Measurements from ENCODE around the gene NOS1AP.
"Not testable (repeated sequence)": the region's sequence is repeated elsewhere in the genome, so short reads cannot be mapped to it uniquely, and the experiment has no call there.

Gene NOS1AP

GRCh38 chr1:162056043-162056442 is 13.4 kb upstream of the NOS1AP start:
- in situ Hi-C loops (cut with MboI; ENCODE audit: low sequenced_read_pairs) = no loop called here

GRCh38 chr1:162056579-162056978 is 12.9 kb upstream of the NOS1AP start:
- in situ Hi-C loops (cut with MboI; ENCODE audit: low sequenced_read_pairs) = no loop called here

- in situ Hi-C loops (cut with MboI; ENCODE audit: low sequenced_read_pairs) = no loop called here
Observed at GRCh38 chr1:162059721-162060120, 9.8 kb upstream of the NOS1AP start.

- in situ Hi-C loops (cut with MboI; ENCODE audit: low sequenced_read_pairs) = no loop called here
Observed at GRCh38 chr1:162060314-162060713, 9.2 kb upstream of the NOS1AP start.

- in situ Hi-C loops (cut with MboI; ENCODE audit: low sequenced_read_pairs) = no loop called here
Observed at GRCh38 chr1:162062542-162063015, 6.9 kb upstream of the NOS1AP start.

- in situ Hi-C loops (cut with MboI; ENCODE audit: low sequenced_read_pairs) = no loop called here
Observed at GRCh38 chr1:162065016-162065415, 4.5 kb upstream of the NOS1AP start.

- in situ Hi-C loops (cut with MboI; ENCODE audit: low sequenced_read_pairs) = not testable (repeated sequence)
Observed at GRCh38 chr1:162066836-162067235, 2.7 kb upstream of the NOS1AP start.

- in situ Hi-C loops (cut with MboI; ENCODE audit: low sequenced_read_pairs) = no loop called here
Observed at GRCh38 chr1:162067466-162067865, 2.0 kb upstream of the NOS1AP start.

GRCh38 chr1:162068301-162068700 is 1.2 kb upstream of the NOS1AP start:
- in situ Hi-C loops (cut with MboI; ENCODE audit: low sequenced_read_pairs) = no loop called here

GRCh38 chr1:162070094-162070748 is 730 bp downstream of the NOS1AP start:
- in situ Hi-C loops (cut with MboI; ENCODE audit: low sequenced_read_pairs) = no loop called here

GRCh38 chr1:162070825-162071224 is 1.3 kb downstream of the NOS1AP start:
- in situ Hi-C loops (cut with MboI; ENCODE audit: low sequenced_read_pairs) = no loop called here

GRCh38 chr1:162072740-162073139 is 3.2 kb downstream of the NOS1AP start:
- in situ Hi-C loops (cut with MboI; ENCODE audit: low sequenced_read_pairs) = no loop called here

- in situ Hi-C loops (cut with MboI; ENCODE audit: low sequenced_read_pairs) = no loop called here
Observed at GRCh38 chr1:162074276-162075005, 5.0 kb downstream of the NOS1AP start.

GRCh38 chr1:162075862-162076261 is 6.4 kb downstream of the NOS1AP start:
- in situ Hi-C loops (cut with MboI; ENCODE audit: low sequenced_read_pairs) = no loop called here

GRCh38 chr1:162077648-162078299 is 8.3 kb downstream of the NOS1AP start:
- in situ Hi-C loops (cut with MboI; ENCODE audit: low sequenced_read_pairs) = no loop called here

- in situ Hi-C loops (cut with MboI; ENCODE audit: low sequenced_read_pairs) = no loop called here
Observed at GRCh38 chr1:162079030-162079429, 9.5 kb downstream of the NOS1AP start.

GRCh38 chr1:162080472-162081015 is 11.1 kb downstream of the NOS1AP start:
- in situ Hi-C loops (cut with MboI; ENCODE audit: low sequenced_read_pairs) = no loop called here

GRCh38 chr1:162081316-162081715 is 11.8 kb downstream of the NOS1AP start:
- in situ Hi-C loops (cut with MboI; ENCODE audit: low sequenced_read_pairs) = no loop called here

GRCh38 chr1:162082080-162082479 is 12.6 kb downstream of the NOS1AP start:
- in situ Hi-C loops (cut with MboI; ENCODE audit: low sequenced_read_pairs) = not testable (repeated sequence)

- in situ Hi-C loops (cut with MboI; ENCODE audit: low sequenced_read_pairs) = no loop called here
Observed at GRCh38 chr1:162083273-162083672, 13.8 kb downstream of the NOS1AP start.

GRCh38 chr1:162085991-162086390 is 16.5 kb downstream of the NOS1AP start:
- in situ Hi-C loops (cut with MboI; ENCODE audit: low sequenced_read_pairs) = no loop called here

- in situ Hi-C loops (cut with MboI; ENCODE audit: low sequenced_read_pairs) = no loop called here
Observed at GRCh38 chr1:162087111-162087510, 17.6 kb downstream of the NOS1AP start.

Data from HL-60/S4 treated with retinoic acid at 250 ng/mL for 4 days and 3 days (cell line).